Left kidney (tissue), 8 donors: Measurements from ENCODE around the gene UCN3. TPM values are rescaled to one million over a fixed set of nuclear protein-coding genes. Genes with fewer than 3 reads are reported as not detected.
A peak's percentile ranks its signal among the peaks of the same experiment; 100 is the strongest.

Experiments
- DNase-seq: peaks from one replicate; pipeline ENCODE4 v3.0.0-alpha.2; 2013
- long read RNA-seq, 8 donors: transcript quantifications; one replicate each; lab custom pipeline, GENCODE V29; 2026
- polyA plus RNA-seq: library from polyadenylated mRNA; unstranded; fragments of 120-200 nt; gene quantifications from one replicate; pipeline ENCODE4 v1.2.1, GENCODE V29; 2013; ENCODE audit not compliant: insufficient read length

UCN3 gene, protein sequence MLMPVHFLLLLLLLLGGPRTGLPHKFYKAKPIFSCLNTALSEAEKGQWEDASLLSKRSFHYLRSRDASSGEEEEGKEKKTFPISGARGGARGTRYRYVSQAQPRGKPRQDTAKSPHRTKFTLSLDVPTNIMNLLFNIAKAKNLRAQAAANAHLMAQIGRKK
- 1.0 TPM for polyA plus RNA-seq
- long read RNA-seq, donor 1, partial matches to known transcripts = 0 of 1 reads
- long read RNA-seq, donor 1, other reads (novel, unspliced or antisense) = 0 of 1 reads
- long read RNA-seq, donor 2 = 0 reads
- long read RNA-seq, donor 3 = 0 reads
- long read RNA-seq, donor 4 = 0 reads
- long read RNA-seq, donor 5 = 0 reads
- long read RNA-seq, donor 6 = 0 reads
- long read RNA-seq, donor 7, partial matches to known transcripts = 0 of 1 reads
- long read RNA-seq, donor 7, other reads (novel, unspliced or antisense) = 0 of 1 reads
- long read RNA-seq, donor 8 = 0 reads

DNA sequence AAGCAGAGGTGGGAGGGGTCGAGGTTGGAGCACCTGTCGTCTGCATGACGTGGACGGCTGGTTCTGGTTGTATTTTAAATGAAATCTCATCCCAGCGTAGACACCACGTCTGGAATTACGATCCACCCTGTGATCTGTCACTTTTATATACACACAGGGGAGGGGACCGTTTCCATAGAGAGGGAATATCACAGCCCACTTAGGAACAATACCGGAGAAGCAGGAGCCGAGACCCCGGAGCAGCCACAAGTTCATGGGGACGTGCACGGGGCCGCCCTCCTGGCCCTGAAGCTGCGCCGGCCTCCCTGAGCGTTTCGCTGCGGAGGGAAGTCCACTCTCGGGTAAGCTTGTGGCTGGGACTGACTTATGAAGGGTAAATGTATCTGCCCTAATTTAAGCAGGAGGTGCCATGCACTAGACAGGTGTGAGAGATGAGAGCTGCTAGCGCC is at the start of gene UCN3:
UCN3 (plus strand) TSS at position 77 of the 449 bp plus-strand sequence. CDS start 8,755 bp downstream, outside the sequence.
- DNase-seq = no peak

DNA sequence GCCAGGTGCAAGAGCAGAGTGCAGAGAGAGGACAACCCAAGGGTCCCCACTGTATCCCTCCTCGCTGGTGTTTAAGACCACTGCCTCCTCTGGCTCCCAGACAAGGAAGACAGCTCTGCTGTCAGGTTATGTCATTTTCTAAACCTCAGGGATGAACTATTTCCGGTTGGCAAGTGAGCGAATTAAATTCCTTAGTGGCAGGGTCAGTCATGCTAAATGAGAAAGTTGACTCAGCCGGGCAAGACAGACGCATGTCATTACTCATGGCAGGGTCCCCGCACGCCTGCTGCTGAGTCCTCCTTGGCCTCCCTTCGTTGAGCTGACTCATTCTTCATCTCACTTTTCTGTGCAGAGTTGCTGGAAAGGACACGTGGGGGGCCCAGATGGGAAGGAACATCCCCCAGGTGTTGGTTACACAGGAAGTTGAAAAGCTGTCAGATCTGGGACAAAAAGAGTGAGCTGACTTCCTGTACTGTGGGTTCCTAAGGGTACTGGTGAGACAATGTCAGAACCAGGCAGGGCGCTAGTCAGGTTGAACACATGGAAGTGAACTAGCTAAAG is 47.1 kb upstream of the UCN3 start:
- peak; percentile 21 for DNase-seq

DNA sequence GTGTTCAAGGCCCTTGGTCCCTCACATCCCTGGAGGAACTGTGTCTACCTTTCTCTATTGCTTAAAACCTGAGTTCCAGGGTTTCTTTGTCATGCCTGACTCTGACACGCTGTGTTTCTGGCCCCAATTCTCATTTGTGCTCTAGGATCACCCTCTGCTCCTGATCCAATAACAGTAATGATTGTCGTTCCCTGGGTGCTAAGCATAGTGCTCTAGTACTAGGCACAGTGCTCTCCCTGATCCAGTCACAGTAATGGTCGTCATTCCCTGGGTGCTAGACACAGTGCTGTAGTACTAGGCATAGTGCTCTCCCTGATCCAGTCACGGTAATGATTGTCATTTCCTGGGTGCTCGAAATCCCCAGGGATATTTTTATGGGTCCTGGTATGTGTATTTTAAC is 46.6 kb upstream of the UCN3 start:
- no peak for DNase-seq

DNA sequence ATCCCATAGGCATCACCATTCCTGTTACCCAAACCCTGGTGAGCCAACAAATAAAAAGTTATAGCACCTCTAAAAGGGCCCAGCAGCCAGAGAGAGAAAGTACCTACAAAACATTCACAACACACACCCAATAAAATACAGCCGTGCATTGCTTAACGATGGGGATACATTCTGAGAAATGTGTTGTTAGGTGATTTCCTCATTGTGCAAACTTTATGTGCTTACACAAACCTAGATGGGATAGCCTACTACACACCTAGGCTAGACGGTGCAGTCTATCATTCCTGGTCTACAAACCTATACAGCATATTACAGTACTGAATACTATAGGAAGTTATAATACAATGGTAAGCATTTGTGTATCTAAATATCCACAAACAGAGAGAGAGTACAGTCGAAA is 44.9 kb upstream of the UCN3 start:
- no peak for DNase-seq

DNA sequence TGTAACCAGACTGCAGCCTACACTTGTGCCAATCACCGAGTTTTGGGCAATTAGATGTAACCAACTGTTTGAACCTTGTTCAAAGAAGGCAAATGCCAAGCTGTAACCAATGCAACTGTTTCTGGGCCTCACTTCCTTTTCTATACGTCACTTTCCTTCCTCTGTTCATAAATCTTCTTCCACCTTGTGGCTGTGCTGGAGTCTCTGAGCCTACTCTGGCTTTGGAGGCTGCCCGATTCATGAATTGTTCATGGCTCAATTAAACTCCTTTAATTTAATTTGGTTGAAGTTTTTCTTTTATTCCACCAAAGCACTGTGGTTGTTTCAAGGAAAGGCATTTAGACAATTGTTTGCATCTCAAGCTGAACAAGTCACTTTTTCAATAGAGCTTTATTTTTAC is 43.5 kb upstream of the UCN3 start:
- DNase-seq = no peak

DNA sequence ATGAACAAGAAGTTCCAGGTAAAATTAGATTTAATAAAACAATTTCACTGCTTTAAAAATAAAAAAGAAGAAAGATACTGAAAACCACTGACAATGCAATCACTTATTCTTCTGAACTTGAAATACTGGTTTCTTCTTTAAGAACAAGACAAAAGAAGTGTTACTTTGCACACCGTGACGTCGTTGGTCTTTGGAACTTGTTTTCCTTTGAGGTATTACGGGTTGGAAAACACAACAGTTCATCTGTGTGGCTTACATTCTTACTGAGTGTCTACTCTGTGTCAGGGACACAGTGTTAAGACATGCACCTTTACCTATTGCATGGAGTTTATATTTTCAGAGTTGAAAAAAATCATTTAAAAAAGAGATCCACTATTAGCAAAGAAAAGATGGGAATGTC is 41.3 kb upstream of the UCN3 start:
- no peak for DNase-seq

DNA sequence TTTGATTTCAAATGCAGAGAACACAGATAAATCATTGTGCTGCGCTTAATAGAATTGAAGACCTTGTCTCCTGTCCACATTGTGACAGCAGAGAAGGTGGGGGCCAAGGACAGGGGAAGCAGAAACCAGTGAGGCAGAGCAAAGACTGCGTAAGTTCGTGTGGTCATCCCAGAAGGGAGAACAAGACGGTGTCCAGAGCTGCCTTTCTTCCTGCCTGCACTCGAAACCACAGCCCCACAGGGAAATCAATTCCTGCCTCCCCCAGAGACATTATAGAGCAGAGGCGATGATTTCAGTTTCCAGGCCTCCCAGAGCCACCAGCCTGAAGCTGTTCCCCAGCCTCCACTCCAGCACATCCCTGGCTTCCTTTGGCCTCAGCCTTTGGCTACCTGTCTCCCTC is 39.7 kb upstream of the UCN3 start:
- no peak for DNase-seq

DNA sequence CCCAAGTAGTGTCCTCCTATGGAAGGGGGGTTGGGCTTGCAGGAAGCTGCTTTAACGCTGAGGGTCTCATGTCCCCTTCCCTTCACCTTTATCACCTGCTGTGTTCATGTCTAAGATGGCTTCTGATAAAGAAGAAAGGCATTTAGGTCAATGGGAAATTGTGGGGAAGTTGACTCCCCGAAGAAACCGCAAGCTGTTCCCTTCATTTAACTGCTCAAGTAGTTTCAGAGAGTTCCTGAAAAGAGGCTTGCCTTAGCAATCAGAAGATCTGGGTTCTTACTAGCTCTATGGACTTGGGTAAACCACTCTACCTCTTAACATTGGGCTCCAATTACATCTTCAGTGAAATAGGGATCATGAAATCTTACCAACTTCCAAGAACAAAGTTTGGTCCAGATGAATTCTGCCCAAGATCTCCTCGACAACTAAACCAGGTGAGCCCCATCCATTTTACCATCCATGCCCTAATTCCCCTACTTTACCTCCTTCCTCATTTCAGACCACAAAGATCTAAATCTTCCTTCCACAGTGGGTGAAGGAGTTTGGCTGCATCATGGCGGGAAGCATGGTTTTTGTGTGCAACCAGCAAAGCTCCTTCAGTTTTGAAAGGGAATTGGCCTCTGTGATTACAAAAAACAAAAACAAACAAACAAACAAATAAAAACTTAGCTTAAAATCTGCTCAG is 30.4 kb upstream of the UCN3 start:
- DNase-seq = no peak

DNA sequence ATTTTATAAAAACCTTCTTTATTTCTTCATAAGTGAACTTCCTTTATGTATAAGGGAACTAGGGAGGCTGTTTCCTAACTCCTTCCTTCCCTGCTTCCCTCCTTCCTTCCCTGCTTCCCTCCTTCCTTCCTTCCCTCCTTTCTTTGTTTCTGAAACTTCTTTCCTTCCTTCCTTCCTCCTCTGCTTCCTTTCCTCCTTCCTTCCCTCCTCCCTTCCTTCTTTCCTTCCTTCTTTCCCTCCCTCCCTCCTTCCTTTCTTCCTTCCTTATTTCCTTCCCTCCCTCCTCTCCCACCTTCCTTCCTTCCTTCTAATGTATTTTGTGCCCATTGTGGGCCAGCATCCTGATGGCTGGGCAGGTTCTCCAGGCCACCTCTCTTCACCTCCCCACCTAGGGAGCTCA is 26.8 kb upstream of the UCN3 start:
- no peak for DNase-seq

DNA sequence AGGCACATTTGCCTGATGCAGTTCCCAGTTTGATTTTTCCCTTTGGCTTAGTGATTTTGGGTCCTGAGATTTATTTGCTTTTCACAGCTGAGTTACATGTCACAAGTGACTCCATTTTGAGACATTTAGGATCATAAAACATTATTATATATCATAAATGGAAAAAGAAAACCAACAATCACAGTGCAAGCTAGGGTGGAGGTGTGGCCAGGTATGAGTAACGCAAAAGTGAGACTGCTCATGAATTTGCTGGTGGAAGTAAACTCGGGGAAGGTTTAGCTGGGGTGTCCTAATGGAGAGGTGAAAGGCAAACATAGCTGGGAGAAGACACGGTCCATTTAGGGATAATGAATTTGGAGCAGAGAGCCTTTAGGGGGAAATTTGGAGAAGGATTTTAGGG is 21.7 kb upstream of the UCN3 start:
- DNase-seq = no peak

DNA sequence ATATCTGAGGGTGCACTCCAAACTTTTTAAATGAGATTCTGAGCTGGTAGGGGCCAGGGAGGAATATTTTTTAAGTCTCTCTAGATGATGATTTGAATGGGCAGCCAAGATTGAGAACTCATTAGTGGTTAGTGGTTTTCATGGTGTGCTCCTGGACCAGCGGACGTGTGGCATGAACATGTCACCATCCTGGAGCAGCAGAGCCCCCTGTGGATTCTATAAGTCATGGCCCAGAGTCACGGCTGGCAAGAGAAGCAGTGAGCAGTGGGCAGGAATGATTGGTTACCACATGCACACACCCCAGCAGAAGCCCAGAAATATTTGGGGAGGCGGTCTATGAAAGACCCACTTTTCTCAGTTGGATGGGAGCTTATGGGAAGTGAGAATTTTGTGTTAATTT is 21.2 kb upstream of the UCN3 start:
- DNase-seq = no peak

DNA sequence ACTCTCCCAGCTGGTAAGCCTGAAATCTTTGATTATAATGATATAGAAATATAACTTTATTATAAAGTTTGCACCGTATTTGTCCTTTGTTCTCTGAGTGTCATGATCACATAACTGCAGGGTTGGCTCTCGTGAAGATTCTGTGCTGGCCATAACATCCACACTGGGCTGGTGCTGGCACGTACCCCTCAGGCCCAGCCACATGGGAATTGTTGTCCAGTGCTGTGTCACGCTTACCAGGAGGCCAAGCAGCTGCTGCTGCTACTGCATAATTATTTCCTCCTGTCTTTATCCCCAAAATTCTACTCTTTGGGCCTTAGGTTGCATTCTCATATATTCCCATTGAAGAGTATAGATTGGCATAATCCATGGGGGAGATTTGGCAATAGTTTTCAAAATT is 20.8 kb upstream of the UCN3 start:
- DNase-seq = no peak

DNA sequence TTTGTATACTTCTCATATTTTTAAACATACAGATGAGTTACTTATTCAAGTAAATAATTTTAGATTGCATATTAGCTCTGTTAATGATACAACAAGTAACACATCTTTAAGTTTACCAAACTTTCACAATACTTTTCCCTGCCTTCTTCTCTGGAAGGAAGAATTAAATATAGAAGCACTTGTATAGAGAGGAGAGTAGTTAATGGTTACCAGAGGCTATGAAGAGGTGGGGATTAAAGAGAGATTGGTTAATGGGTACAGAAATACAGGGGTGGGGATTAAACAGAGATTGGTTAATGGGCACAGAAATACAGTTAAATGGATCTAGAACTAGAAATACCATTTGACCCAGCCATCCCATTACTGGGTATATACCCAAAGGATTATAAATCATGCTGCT is 20.0 kb upstream of the UCN3 start:
- DNase-seq = no peak

DNA sequence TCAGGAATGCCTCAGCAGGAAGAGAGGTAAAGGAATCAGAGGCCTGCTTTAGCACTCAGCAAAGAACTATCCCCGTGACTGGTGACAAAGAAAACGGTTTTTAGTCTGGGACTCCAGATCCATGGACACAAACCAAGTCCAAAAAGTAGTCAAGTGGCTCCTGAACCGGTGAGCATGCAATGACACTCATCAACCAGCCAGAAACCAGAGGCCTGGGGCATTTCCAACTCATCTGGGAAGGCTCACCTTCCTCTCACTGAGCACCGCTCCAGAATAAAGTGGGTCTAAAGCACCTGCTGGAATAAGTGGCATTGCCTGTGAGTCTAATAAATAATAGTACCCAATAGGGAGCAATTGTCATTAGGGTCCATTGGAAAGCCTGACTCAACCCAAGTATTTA is 17.9 kb upstream of the UCN3 start:
- DNase-seq = no peak

DNA sequence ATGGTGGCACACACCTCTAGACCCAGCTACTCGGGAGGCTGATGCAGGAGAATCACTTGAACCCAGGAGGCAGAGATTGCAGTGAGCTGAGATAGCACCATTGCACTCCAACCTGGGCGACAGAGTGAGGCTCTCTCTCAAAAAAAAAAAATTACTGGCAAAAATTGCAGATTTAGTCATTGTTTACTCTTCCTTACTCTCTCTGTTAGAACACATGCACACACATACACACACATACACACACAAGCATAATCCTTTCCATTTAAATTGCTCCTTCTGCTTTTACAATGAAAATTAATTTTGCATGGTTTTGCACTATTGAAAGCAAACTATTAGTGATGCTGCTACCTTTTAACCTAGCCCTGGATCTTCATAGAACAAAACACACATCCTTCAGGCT is 15.4 kb upstream of the UCN3 start:
- DNase-seq = no peak

DNA sequence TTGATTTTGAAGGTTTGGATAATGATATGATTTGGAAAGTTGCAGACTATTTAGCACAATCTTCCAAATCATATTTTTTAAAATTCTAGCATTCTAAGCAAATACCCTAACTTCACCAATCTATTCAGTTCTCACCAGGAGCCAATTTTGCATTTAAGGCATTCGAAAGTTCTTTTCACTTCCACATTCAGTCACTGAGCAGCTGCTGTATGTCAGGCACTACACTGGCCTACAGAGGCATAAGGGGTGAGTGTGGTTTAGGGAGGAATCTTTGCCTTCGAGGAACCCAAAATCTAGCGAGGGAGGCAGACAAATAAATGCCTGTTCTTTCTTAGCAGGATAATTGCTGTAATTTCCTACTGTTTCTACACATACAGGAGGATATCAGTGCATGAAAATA is 10.7 kb upstream of the UCN3 start:
- no peak for DNase-seq

DNA sequence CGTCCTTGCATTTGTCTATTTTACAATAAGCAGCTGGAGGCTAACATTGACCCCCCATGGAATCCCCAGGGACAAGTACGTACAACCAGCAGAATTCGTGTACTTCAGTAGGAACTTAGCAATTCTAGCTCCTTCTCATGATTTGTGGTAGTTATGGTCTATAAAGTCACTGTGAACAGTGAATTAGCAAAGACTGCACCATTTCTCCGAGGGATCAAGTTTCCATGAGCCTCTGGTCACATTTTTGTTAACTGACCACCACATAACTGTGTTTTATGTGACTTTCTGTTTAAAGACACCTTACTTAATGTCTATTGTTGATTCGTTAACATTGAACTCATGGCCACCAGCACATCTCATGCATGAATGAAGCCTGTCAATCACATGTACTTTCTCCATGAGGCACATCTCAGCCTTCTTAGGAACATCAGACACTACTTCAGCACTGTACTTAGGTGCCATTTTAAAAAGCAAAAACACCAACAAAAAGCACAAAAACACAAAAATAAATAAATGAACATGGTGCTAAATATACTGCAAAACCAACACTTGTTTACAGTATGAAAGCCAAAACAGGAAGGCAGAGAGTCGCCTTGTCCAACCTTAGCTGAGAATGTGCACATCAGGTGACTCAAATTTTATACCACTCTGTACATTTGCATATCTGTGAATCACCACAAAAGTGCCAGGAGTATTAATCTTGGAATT is 9.0 kb upstream of the UCN3 start:
- no peak for DNase-seq

DNA sequence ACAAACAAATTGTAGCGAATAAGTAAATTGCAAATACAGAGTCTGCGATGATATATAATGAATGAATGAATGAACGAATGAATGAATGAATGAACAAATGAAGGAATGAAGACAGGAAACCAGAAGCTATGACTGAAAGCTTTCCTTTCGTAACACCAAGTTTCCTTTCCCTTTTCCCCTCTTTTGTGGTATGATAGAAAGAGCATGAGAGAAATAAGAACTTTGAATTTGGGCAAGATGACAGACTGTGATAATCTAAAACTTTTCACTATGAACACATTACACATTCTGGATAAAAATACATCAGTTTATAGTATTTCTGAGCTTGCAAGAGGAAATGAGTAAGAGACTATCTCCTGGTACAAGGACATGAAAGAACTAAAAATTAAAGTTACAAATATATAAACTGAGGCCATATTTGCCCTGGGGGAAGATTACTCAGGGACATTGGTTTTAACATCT is 8.4 kb upstream of the UCN3 start:
- DNase-seq = no peak

DNA sequence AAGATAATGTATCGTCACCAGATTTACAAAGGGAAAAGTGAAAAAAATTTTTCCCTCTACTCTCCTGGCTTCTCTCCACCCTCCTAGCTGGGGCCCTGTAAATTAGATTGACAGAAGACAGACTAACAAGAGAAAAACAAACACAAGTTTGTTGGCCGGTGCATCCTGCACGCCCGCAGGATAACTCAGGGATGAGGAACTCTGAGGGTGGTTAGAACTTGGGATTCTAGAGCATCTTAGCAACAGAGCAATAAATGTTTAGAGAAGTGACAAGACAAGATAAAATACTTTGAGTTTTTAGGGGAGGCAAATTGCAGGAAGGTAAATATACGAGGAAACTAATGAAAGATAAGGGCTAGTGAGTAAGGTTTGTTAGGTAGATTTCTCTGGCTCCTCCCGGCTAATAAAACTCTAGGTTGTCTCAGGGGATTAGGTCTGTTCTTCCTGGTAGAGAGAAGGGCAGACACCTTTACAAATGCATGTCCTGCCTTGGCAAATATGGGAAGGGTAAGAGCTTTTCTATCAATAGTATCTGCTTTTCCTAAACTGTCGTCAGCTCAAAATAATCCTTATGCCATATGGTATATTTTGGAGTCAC is 4.3 kb upstream of the UCN3 start:
- DNase-seq = no peak

DNA sequence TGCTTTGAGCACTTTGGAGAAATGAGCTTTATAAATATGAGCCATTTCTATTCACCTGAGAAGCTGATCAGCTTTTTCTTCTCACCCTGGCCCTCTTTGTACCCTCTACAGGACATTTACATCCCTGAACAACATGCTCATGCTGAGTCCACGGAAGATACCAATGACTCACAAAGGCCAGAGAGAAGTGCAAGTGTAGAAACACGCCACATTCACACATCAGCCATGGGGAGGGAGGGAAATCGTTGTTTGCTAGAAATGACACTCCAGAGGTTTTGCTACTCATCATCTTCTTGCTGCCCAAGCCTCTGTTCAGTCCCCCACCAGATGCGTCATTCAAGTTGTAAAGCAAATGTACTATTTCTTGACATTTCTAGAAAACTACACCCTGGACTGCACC is 2.8 kb upstream of the UCN3 start:
- no peak for DNase-seq

DNA sequence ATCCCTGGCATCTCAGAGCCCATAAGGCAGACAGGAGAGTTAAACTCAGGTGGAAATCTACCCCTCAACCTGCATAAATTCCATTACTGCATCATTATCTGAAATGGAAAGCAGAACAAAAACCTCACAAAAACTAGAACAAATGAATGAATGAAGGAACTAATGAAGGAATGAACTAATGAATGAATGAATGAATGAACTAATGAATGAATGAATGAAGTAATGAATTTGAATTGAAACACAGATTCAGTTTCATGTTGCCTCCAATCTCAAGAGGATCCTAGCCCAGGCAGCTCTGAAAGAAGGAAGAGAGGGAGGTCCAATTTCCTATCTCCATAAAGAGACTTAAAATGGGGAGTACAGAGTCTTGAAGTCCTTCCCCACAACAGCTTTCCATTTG is 1.9 kb upstream of the UCN3 start:
- DNase-seq = no peak

DNA sequence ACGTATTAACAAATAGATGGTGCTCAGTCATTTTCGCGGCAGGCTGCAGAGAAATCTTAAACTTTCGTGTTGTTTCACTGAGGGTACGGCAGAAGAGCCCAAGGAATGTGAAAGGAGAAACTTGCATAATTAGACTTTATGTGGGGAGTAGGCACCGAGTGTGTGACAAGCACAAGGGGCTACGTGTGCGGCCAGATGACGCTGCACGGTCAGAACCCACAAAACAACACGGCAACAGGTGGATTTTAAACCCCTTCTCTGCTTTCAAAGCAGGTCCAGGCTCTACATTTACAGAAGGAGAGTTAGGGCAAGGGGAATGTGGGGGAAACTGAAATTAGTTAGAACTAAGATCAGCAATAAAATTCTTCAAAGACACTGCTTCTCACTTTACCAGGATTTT is 392 bp upstream of the UCN3 start:
- DNase-seq = no peak
